Subcutaneous abdominal adipose tissue (tissue), 5 donors: Measurements from ENCODE around the gene KRTAP10-9.
"Not testable (repeated sequence)": the region's sequence is repeated elsewhere in the genome, so short reads cannot be mapped to it uniquely, and the experiment has no call there.

ENCODE experiments used
- H3K27ac ChIP-seq: one replicate; pipeline ENCODE4 v1.7.0; 2013; ENCODE audit warnings: low read depth, mild to moderate bottlenecking, inconsistent platforms, low read length, moderate library complexity
- H3K27me3 ChIP-seq, 5 donors: one replicate each; pipeline ENCODE4 v1.7.0; 2013; ENCODE audit warnings: low read length in 5 of 5, inconsistent platforms in 1 of 5; ENCODE audit not compliant: control insufficient read depth in 5 of 5, insufficient read depth in 4 of 5
- H3K36me3 ChIP-seq, 5 donors: one replicate each; pipeline ENCODE4 v1.7.0; 2013; ENCODE audit warnings: low read length in 5 of 5; ENCODE audit not compliant: control insufficient read depth in 5 of 5, insufficient read depth in 5 of 5
- H3K4me1 ChIP-seq, 5 donors: one replicate each; pipeline ENCODE4 v1.7.0; 2013; ENCODE audit warnings: low read length in 5 of 5, mild to moderate bottlenecking in 3 of 5, moderate library complexity in 1 of 5; ENCODE audit not compliant: control insufficient read depth in 5 of 5, insufficient read depth in 5 of 5
- H3K4me3 ChIP-seq, 5 donors: one replicate each; pipeline ENCODE4 v1.7.0; 2013; ENCODE audit warnings: low read length in 5 of 5, low read depth in 1 of 5
- H3K9ac ChIP-seq, 5 donors: one replicate each; pipeline ENCODE4 v1.7.0; 2013; ENCODE audit warnings: low read length in 5 of 5, mild to moderate bottlenecking in 4 of 5, moderate library complexity in 3 of 5
- H3K9me3 ChIP-seq, 5 donors: one replicate each; pipeline ENCODE4 v1.7.0; 2013; ENCODE audit warnings: low read length in 5 of 5; ENCODE audit not compliant: control insufficient read depth in 5 of 5
- donor health status: healthy.
- donor health status: healthy.
- donor health status: healthy.
- donor health status: healthy.
- donor health status: healthy.

The KRTAP10-9 gene

GRCh38 chr21:44585892-44586291, 41.0 kb upstream of the KRTAP10-9 start:
- no peaks in the 10 kb centered on the region for H3K36me3 ChIP-seq
- H3K4me1 ChIP-seq: no peaks in the 10 kb centered on the region
- no peak overlapping the region for H3K4me3 ChIP-seq
- peaks cover 0 to 17% (median 7%) of the 10 kb centered on the region in 5 donors for H3K9me3 ChIP-seq
- no peak overlapping the region for H3K27ac ChIP-seq
- H3K9ac ChIP-seq: no peak overlapping the region
- H3K27me3 ChIP-seq: peaks cover 6 to 18% (median 16%) of the 10 kb centered on the region in 5 donors

- Histone ChIP-seq H3K36me3 (no peaks in the 10 kb centered on the region), H3K9ac (no peak overlapping the region), H3K9me3 (peaks cover 0 to 10% (median 0%) of the 10 kb centered on the region in 5 donors), H3K4me3 (no peak overlapping the region), H3K27me3 (peaks cover 6 to 21% (median 13%) of the 10 kb centered on the region in 5 donors), H3K27ac (no peak overlapping the region), H3K4me1 (peaks cover 2 to 24% (median 4%) of the 10 kb centered on the region in 5 donors)
These were observed 37.8 kb upstream of the KRTAP10-9 start for GRCh38 chr21:44589094-44589493.

GRCh38 chr21:44589586-44590305, 37.1 kb upstream of the KRTAP10-9 start:
- Histone ChIP-seq H3K4me1 (peaks cover 2 to 24% (median 4%) of the 10 kb centered on the region in 5 donors), H3K9me3 (peaks cover 0 to 10% (median 0%) of the 10 kb centered on the region in 5 donors), H3K27ac (no peak overlapping the region), H3K4me3 (no peak overlapping the region), H3K27me3 (peaks cover 6 to 20% (median 13%) of the 10 kb centered on the region in 5 donors), H3K9ac (no peak overlapping the region), H3K36me3 (no peaks in the 10 kb centered on the region)

GRCh38 chr21:44590311-44590721, 36.6 kb upstream of the KRTAP10-9 start:
- H3K9me3 ChIP-seq: peaks cover 0 to 9% (median 0%) of the 10 kb centered on the region in 5 donors
- no peaks in the 10 kb centered on the region for H3K36me3 ChIP-seq
- peaks cover 6 to 17% (median 12%) of the 10 kb centered on the region in 5 donors for H3K27me3 ChIP-seq
- no peak overlapping the region for H3K27ac ChIP-seq
- H3K4me3 ChIP-seq: no peak overlapping the region
- H3K4me1 ChIP-seq: peaks cover 2 to 24% (median 4%) of the 10 kb centered on the region in 5 donors
- H3K9ac ChIP-seq: no peak overlapping the region

- H3K27ac ChIP-seq, H3K9ac ChIP-seq, H3K36me3 ChIP-seq, H3K9me3 ChIP-seq: not testable (repeated sequence)
- Histone ChIP-seq H3K4me1 (peaks cover 2 to 24% (median 4%) of the 10 kb centered on the region in 5 donors), H3K4me3 (peak overlapping the region in 1 of 5 donors; percentile 26), H3K27me3 (peaks cover 0 to 10% (median 9%) of the 10 kb centered on the region in 5 donors)
These were observed 35.7 kb upstream of the KRTAP10-9 start for GRCh38 chr21:44590897-44591800.

- H3K4me1 ChIP-seq: peaks cover 2 to 24% (median 4%) of the 10 kb centered on the region in 5 donors
- H3K9me3 ChIP-seq, H3K9ac ChIP-seq, H3K36me3 ChIP-seq, H3K27me3 ChIP-seq, H3K27ac ChIP-seq: not testable (repeated sequence)
- peak overlapping the region in 1 of 5 donors; percentile 26 for H3K4me3 ChIP-seq
These were observed 35.1 kb upstream of the KRTAP10-9 start for GRCh38 chr21:44591801-44592130.

GRCh38 chr21:44592446-44593311, 34.2 kb upstream of the KRTAP10-9 start, which contains the start of gene KRTAP10-6:
TSS of gene KRTAP10-6 (minus strand) at chr21:44592505. CDS start at chr21:44592484, 21 bp downstream.
- peaks cover 2 to 24% (median 4%) of the 10 kb centered on the region in 5 donors for H3K4me1 ChIP-seq
- H3K9ac ChIP-seq: no peak within 1 kb of the TSS
- H3K27me3 ChIP-seq: peaks cover 0 to 10% (median 9%) of the 10 kb centered on the region in 5 donors
- no peaks in the 10 kb centered on the region for H3K36me3 ChIP-seq
- no peak within 1 kb of the TSS for H3K27ac ChIP-seq
- H3K9me3 ChIP-seq: peaks cover 0 to 4% (median 0%) of the 10 kb centered on the region in 5 donors
- H3K4me3 ChIP-seq: peak within 1 kb of the TSS in 1 of 5 donors; percentile 26

GRCh38 chr21:44593598-44594405, 33.1 kb upstream of the KRTAP10-9 start:
- no peak overlapping the region for H3K9ac ChIP-seq
- no peak overlapping the region for H3K27ac ChIP-seq

More at GRCh38 chr21:44593598-44594405, 33.1 kb upstream of the KRTAP10-9 start:
- H3K4me3 ChIP-seq: no peak overlapping the region
- H3K36me3 ChIP-seq: no peaks in the 10 kb centered on the region
- H3K27me3 ChIP-seq: peaks cover 0 to 10% (median 9%) of the 10 kb centered on the region in 5 donors
- H3K4me1 ChIP-seq: peaks cover 2 to 24% (median 4%) of the 10 kb centered on the region in 5 donors
- H3K9me3 ChIP-seq: peaks cover 0 to 4% (median 0%) of the 10 kb centered on the region in 5 donors
